NT2/D1 (cell line): ENCODE measurements around the gene PTK6.

ENCODE experiments used
- DNase-seq: peaks from one replicate; pipeline ENCODE4 v3.0.0-alpha.2; 2011; ENCODE audit warnings: low read depth, low spot score
- H3K27me3 ChIP-seq: 2 replicates; pipeline ENCODE4 v1.6.0; 2011; ENCODE audit warnings: mild to moderate bottlenecking; ENCODE audit not compliant: insufficient read length, insufficient read depth
- H3K36me3 ChIP-seq: 2 replicates; pipeline ENCODE4 v1.6.1; 2011; ENCODE audit warnings: mild to moderate bottlenecking, low read length, mixed read lengths; ENCODE audit not compliant: insufficient read depth, insufficient read length
- H3K4me1 ChIP-seq: 2 replicates; pipeline ENCODE4 v1.5.1; 2011; ENCODE audit not compliant: insufficient read depth, insufficient read length
- H3K4me3 ChIP-seq: 2 replicates; pipeline ENCODE4 v1.5.1; 2011; ENCODE audit warnings: low read depth; ENCODE audit not compliant: insufficient read length
- H3K9ac ChIP-seq: 2 replicates; pipeline ENCODE4 v1.6.0; 2011; ENCODE audit warnings: low read depth; ENCODE audit not compliant: insufficient read length
- H3K9me3 ChIP-seq: 2 replicates; pipeline ENCODE4 v1.5.1; 2011; ENCODE audit warnings: mild to moderate bottlenecking, low read length; ENCODE audit not compliant: insufficient read depth
- SUZ12 ChIP-seq: IDR thresholded peaks from 2 replicates; pipeline ENCODE4 v1.6.1; 2011; ENCODE audit not compliant: insufficient read length, insufficient read depth; ENCODE audit errors: extremely low read depth
- YY1 ChIP-seq: IDR thresholded peaks from 2 replicates; pipeline ENCODE4 v1.6.1; 2011; ENCODE audit not compliant: insufficient read length, insufficient read depth
- ZNF274 ChIP-seq: IDR thresholded peaks from 2 replicates; pipeline ENCODE4 v1.6.1; 2011; ENCODE audit warnings: mild to moderate bottlenecking, low read depth, low read length

The PTK6 gene

DNA sequence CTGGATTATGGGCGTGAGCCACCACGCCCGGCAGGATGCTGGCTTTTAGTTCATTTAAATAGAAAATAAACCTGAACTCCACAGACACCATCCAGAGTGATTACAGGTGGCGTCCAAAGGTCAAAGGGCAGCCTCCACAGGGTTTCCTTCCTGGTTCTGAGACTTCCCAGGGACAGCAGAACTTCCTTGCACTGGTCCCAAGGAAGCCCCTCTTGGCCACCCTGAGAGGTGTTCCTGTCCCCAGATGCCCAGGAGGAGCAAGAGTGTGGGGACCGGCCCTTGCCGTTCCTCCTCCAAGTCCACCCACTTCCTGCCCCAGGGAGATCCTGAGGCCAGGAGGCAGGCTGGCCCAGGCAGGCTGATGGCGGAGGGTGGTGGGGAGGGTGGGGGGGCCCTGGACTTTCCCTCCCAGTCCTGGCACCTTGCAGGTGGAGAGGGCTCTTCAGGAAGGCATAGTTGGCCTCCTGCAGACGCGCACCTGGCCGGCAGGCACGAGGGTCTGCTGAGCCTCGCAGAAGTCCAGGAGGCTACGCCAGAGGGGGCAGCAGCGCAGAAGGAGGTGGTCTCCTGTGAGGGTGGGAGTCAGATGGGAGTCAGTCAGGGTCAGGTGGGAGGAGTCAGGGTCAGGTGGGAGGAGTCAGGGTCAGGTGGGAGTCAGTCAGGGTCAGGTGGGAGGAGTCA, 21.8 kb upstream of the PTK6 start:
- Histone ChIP-seq H3K9me3 (peaks cover 3% of the 10 kb centered on the region; the same call in 1 of the 2 replicates), H3K27me3 (no peaks in the 10 kb centered on the region), H3K4me1 (peaks cover 28% of the 10 kb centered on the region), H3K9ac (no peak overlapping the region), H3K4me3 (no peak overlapping the region), H3K36me3 (peaks cover 60% of the 10 kb centered on the region)
- TF ChIP-seq ZNF274 (no peak), SUZ12 (no peak)
- DNase-seq, result no peak

DNA sequence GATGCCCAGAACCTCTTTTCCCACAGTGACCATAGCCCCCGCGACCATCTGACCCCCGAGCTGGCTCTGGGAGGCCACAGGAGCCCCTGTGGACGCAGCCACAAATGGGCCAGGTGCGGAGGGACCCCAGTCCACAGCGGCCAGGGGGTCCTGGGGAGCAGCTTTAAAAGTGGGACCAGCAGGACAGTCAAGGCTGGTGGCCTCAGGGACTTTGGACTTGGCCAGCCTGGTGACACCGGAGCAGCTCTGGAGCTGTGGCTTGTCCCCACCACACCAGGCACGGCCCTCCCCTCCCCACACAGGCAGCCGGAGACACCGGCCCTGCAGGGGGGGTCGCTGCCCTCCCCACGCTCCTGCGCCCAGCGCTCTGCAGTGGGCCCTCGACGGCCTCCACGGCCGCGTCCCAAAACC, 20.3 kb upstream of the PTK6 start:
- TF ChIP-seq SUZ12 (no peak), YY1 (no peak), ZNF274 (no peak)
- H3K27me3 ChIP-seq, result no peaks in the 10 kb centered on the region

DNA sequence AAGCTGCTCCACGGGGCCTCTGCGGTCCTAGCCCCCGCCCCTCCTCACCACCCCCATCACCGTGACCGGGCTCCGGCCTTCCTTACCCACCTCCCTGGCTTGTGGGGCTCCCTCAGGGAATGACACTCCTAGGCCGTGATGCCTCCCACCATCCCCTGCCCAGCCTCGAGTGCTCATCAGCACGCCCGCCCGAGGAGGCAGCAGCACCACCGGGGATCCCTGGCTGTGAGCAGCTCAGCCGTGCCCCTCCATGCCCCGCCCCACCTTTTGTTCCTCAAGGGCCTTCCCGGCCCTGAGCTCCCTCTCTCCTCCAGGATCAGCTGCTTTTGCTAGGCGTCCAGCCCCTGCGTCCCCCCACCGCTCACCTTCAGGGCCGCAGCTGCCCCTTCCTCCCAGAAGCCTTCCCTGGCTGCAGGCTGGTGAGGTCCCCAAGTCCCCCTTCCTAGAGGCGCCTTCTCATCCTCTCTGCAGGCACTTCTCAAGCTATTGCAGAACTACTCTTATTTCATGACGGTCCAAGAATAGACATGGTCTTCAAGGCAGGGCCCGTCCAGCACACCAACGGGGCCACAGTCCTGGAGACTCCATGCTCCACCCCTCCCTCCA, 19.8 kb upstream of the PTK6 start:
- H3K9ac ChIP-seq, result peak overlapping the region; percentile 22
- H3K9me3 ChIP-seq, result peaks cover 3% of the 10 kb centered on the region; the same call in 1 of the 2 replicates
- H3K27me3 ChIP-seq, result no peaks in the 10 kb centered on the region
- peaks cover 32% of the 10 kb centered on the region for H3K4me1 ChIP-seq
- no peak for TF ChIP-seq SUZ12
- no peak for TF ChIP-seq ZNF274
- TF ChIP-seq YY1, result no peak
- no peak for DNase-seq
- H3K36me3 ChIP-seq, result peaks cover 41% of the 10 kb centered on the region
- no peak overlapping the region for H3K4me3 ChIP-seq

More for the DNA sequence above, 20.3 kb upstream of the PTK6 start:
- H3K9ac ChIP-seq, result peak overlapping the region; percentile 22
- no peak overlapping the region for H3K4me3 ChIP-seq
- DNase-seq, result no peak
- peaks cover 32% of the 10 kb centered on the region for H3K4me1 ChIP-seq
- H3K9me3 ChIP-seq, result peaks cover 3% of the 10 kb centered on the region; the same call in 1 of the 2 replicates
- H3K36me3 ChIP-seq, result peaks cover 45% of the 10 kb centered on the region

DNA sequence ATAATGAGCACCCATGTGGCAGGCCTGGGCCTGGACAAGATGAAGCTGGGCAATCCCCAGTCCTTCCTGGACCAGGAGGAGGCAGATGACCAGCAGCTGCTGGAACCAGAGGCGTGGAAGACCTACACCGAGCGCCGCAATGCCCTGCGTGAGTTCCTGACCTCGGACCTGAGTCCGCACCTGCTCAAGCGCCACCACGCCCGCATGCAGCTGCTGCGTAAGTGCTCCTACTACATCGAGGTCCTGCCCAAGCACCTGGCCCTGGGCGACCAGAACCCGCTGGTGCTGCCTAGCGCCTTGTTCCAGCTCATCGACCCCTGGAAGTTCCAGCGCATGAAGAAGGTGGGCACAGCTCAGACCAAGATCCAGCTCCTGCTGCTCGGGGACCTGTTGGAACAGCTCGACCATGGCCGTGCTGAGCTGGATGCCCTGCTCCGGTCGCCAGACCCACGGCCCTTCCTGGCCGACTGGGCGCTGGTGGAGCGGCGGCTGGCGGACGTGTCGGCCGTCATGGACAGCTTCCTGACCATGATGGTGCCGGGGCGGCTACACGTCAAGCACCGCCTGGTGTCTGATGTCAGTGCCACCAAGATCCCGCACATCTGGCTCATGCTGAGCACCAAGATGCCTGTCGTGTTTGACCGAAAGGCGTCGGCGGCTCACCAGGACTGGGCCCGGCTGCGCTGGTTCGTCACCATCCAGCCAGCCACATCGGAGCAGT, 18.6 kb upstream of the PTK6 start:
- Histone ChIP-seq H3K9me3 (peaks cover 3% of the 10 kb centered on the region; the same call in 1 of the 2 replicates), H3K36me3 (peaks cover 29% of the 10 kb centered on the region), H3K4me1 (peaks cover 37% of the 10 kb centered on the region), H3K4me3 (no peak overlapping the region), H3K27me3 (no peaks in the 10 kb centered on the region), H3K9ac (peak overlapping the region; percentile 27)
- no peak for DNase-seq
- no peak for TF ChIP-seq ZNF274
- TF ChIP-seq SUZ12, result no peak
- no peak for TF ChIP-seq YY1

DNA sequence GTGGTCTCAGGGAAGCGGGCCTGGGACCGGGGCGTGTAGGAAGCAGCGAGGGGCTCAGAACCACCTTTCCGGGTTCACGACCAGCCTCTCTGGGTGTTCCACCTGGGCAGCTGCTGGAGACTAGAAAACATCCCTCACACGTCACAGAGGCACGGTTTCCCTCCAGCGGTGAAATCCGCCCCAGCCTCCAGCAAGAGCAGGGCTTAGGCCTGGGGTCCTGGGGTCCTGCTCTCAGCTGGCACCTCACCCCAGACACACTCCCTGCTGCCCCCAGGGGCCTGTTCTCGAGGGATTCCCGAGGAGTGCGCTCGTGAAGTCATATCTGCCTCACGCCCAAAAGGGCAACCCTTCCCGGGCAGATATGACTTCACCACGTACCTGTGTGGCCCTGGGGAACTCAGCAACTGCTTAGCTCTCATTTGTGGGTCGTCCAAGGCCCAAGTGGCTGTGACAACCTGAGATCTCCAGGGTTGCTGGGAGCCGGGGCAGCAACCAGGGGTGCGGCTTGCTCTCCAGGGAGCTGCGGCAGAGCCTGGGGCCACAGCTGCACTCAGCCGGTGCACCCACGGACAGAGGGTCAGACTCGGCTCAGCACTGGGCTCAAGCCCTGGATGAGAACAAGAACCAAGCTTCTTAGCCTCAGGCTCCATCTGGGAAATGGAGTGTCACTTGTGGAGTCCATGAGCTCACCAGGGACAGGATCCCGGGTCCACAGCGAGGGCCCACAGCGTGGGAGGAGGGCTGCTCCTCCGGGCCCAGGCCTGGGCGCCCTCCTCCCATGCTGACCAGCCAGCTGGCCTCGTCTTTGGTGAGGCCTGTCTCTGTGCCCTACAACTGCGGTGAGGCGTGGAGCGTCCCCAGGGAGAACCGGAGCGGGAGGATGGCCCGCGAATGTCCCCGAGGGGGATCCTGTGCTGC, 17.4 kb upstream of the PTK6 start:
- H3K27me3 ChIP-seq, result no peaks in the 10 kb centered on the region
- peaks cover 2% of the 10 kb centered on the region; the same call in 1 of the 2 replicates for H3K9me3 ChIP-seq
- peaks cover 43% of the 10 kb centered on the region for H3K4me1 ChIP-seq
- peak overlapping the region; percentile 75 for H3K4me3 ChIP-seq
- TF ChIP-seq YY1 (no peak), ZNF274 (no peak), SUZ12 (no peak)
- H3K36me3 ChIP-seq, result peaks cover 17% of the 10 kb centered on the region
- no peak for DNase-seq
- H3K9ac ChIP-seq, result peak overlapping the region; percentile 83

DNA sequence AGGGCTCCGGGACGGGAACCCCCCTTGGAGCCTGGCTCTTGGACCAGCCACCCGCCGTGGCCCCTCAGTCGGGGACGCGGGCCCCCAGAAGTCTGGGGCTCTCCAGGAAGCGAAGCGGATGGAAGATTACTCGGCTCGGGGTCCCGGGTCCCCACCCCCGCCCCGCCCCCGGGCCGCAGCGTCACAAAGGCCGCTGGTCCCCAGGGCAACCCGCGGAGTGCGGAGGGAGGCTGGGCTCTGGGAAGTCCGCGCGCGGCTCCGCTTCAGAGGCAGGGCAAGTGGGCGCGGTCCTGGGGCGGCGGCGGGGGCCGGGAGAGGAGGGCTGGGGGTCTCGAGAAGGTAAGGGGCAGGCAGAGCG, 16.7 kb upstream of the PTK6 start, which contains the start of gene FNDC11:
FNDC11 (plus strand) TSS at position 227 of the 358 bp plus-strand sequence. CDS start 1,505 bp downstream, outside the sequence.
- H3K4me3 ChIP-seq, result peak within 1 kb of the TSS; percentile 75
- peaks cover 12% of the 10 kb centered on the region for H3K36me3 ChIP-seq
- H3K27me3 ChIP-seq, result no peaks in the 10 kb centered on the region
- peaks cover 46% of the 10 kb centered on the region for H3K4me1 ChIP-seq
- H3K9ac ChIP-seq, result peak within 1 kb of the TSS; percentile 85
- no peak for DNase-seq
- TF ChIP-seq YY1 (no peak), ZNF274 (no peak), SUZ12 (no peak)
- H3K9me3 ChIP-seq, result no peaks in the 10 kb centered on the region
